Tibial artery (tissue), 4 donors: Measurements from ENCODE around the gene RBFOX1.

Experiments used
- DNase-seq, 2 donors: peaks; one replicate each; pipeline ENCODE4 v3.0.0-alpha.2; 2019
- H3K27ac ChIP-seq, 2 donors: fragments of 200-600 bp; sonication (generic) in 1 of 2; 1 replicate in 1 of 2; 2 replicates in 1 of 2; pipeline ENCODE4 v1.5.1; 2018 to 2019; ENCODE audit warnings: mild to moderate bottlenecking in 1 of 2
- H3K27me3 ChIP-seq, 2 donors: fragments of 200-600 bp; sonication (generic) in 1 of 2; one replicate each; pipeline versions ENCODE4 v1.5.1 to v1.6.0; 2016 to 2019
- H3K36me3 ChIP-seq, 3 donors: fragments of 200-600 bp; sonication (generic) in 2 of 3; one replicate each; pipeline ENCODE4 v1.5.1; 2016 to 2019; ENCODE audit warnings: mild to moderate bottlenecking in 2 of 3
- H3K4me1 ChIP-seq, 4 donors: fragments of 200-600 bp; sonication (generic) in 2 of 4; 1 replicate in 3 of 4; 2 replicates in 1 of 4; pipeline ENCODE4 v1.5.1; 2016 to 2019
- H3K4me3 ChIP-seq, 2 donors: fragments of 200-600 bp; sonication (generic) in 1 of 2; 1 replicate in 1 of 2; 2 replicates in 1 of 2; pipeline ENCODE4 v1.5.1; 2018 to 2019; ENCODE audit warnings: mild to moderate bottlenecking in 2 of 2
- H3K9me3 ChIP-seq, 3 donors: fragments of 200-600 bp; sonication (generic) in 1 of 3; one replicate each; pipeline ENCODE4 v1.5.1; 2016 to 2019
- CTCF ChIP-seq, 2 experiments: fragments of 200-600 bp in 1 of 2; fragments of 450-650 bp in 1 of 2; IDR thresholded peaks; one replicate each; pipeline ENCODE4 v1.5.1; 2017 to 2019; ENCODE audit warnings: antibody characterized with exemption in 2 of 2, mild to moderate bottlenecking in 1 of 2, moderate library complexity in 1 of 2
- intact Hi-C: fragments of 100-400 bp; cut with DNase I; formaldehyde crosslinking; loops from one replicate; pipeline ENCODE4 v1.15.0; 2023; ENCODE audit warnings: low total_unique reads

RBFOX1 gene

GRCh38 chr16:7612671-7613070 is 280.0 kb downstream of the RBFOX1 start:
- intact Hi-C loops = no loop called here
- Histone ChIP-seq H3K36me3 (no peaks in the 10 kb centered on the region), H3K9me3 (no peaks in the 10 kb centered on the region), H3K4me3 (no peak overlapping the region), H3K27me3 (no peaks in the 10 kb centered on the region), H3K27ac (no peak overlapping the region), H3K4me1 (no peaks in the 10 kb centered on the region)
- no peak for DNase-seq
- TF ChIP-seq CTCF (IDR thresholded peaks at IDR 0.05) = no peak

- H3K36me3 ChIP-seq = no peaks in the 10 kb centered on the region
- no peak overlapping the region for H3K4me3 ChIP-seq
- no peaks in the 10 kb centered on the region for H3K9me3 ChIP-seq
- no peaks in the 10 kb centered on the region for H3K27me3 ChIP-seq
- intact Hi-C loops = no loop called here
- no peak overlapping the region for H3K27ac ChIP-seq
- no peak for DNase-seq
- H3K4me1 ChIP-seq = no peaks in the 10 kb centered on the region
- TF ChIP-seq CTCF (IDR thresholded peaks at IDR 0.05) = no peak
These were observed 280.9 kb downstream of the RBFOX1 start for GRCh38 chr16:7613518-7613917.

- intact Hi-C loops = no loop called here
- TF ChIP-seq CTCF (IDR thresholded peaks at IDR 0.05) = no peak
- Histone ChIP-seq H3K4me1 (no peaks in the 10 kb centered on the region), H3K4me3 (no peak overlapping the region), H3K36me3 (no peaks in the 10 kb centered on the region), H3K9me3 (no peaks in the 10 kb centered on the region), H3K27ac (no peak overlapping the region), H3K27me3 (no peaks in the 10 kb centered on the region)
- no peak for DNase-seq
These were observed 281.6 kb downstream of the RBFOX1 start for GRCh38 chr16:7614021-7614795.

GRCh38 chr16:7615565-7615964 is 282.9 kb downstream of the RBFOX1 start:
- Histone ChIP-seq H3K4me1 (no peaks in the 10 kb centered on the region), H3K36me3 (no peaks in the 10 kb centered on the region), H3K4me3 (no peak overlapping the region), H3K27me3 (no peaks in the 10 kb centered on the region), H3K9me3 (no peaks in the 10 kb centered on the region), H3K27ac (no peak overlapping the region)
- DNase-seq = no peak
- intact Hi-C loops = no loop called here
- no peak for TF ChIP-seq CTCF (IDR thresholded peaks at IDR 0.05)

GRCh38 chr16:7624871-7625766 is 292.5 kb downstream of the RBFOX1 start:
- no peak for DNase-seq
- Histone ChIP-seq H3K4me3 (no peak overlapping the region), H3K27me3 (no peaks in the 10 kb centered on the region), H3K4me1 (no peaks in the 10 kb centered on the region), H3K9me3 (no peaks in the 10 kb centered on the region), H3K27ac (no peak overlapping the region), H3K36me3 (no peaks in the 10 kb centered on the region)
- no peak for TF ChIP-seq CTCF (IDR thresholded peaks at IDR 0.05)
- intact Hi-C loops = no loop called here
